ENCODE data around the gene TPH2. TPM values are rescaled to one million over a fixed set of nuclear protein-coding genes. Genes with fewer than 3 reads are reported as not detected.

Gene TPH2
- not detected for total RNA-seq

- Histone ChIP-seq H3K4me3 (no peak within 1 kb of the TSS), H3K27ac (no peak within 1 kb of the TSS), H3K36me3 (no peaks in the 10 kb centered on the region), H3K27me3 (peaks cover 0 to 65% (median 2%) of the 10 kb centered on the region in 4 donors), H3K9me3 (no peaks in the 10 kb centered on the region), H3K4me1 (no peaks in the 10 kb centered on the region)
- TF ChIP-seq POLR2A (IDR thresholded peaks at IDR 0.05) (no peak), CTCF (IDR thresholded peaks at IDR 0.05) (peak in 2 of 6 experiments; percentile 17 to 44)
- no peak for DNase-seq
- WGBS, 2 donors, result 17 to 20% methylated on average over 12 to 15 of the region's 16 CpGs
- intact Hi-C loops (cut with DNase I), result no loop called here
Measured at GRCh38 chr12:71938728-71939385, at the start of gene TPH2. Gene TPH2 (plus strand): TSS chr12:71938845. CDS start chr12:71938987, 142 bp downstream.

DNA sequence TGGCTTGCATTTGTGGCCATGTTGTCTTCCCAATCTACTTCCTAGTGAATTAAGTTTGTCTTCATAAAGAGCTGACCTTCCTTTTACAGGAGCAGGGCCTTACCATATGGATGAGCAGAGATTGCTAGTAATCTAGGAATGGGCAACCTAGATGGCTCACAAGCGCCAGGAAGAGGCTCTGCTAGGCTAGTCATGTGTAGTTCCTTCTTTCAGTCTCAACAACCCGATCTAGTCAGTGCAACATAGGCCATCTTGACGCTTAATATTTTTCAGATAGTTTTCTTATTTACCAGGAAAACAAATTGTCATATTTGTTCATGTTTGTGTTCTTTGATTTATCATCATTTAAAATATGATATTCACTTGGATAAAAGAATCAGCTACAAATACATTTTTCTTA is 48.2 kb upstream of the TPH2 start:
- no peaks in the 10 kb centered on the region for H3K27me3 ChIP-seq
- H3K4me3 ChIP-seq, result no peak overlapping the region
- H3K36me3 ChIP-seq, result peaks cover 0 to 44% (median 0%) of the 10 kb centered on the region in 3 donors
- no peaks in the 10 kb centered on the region for H3K4me1 ChIP-seq
- no peaks in the 10 kb centered on the region for H3K9me3 ChIP-seq
- TF ChIP-seq POLR2A (IDR thresholded peaks at IDR 0.05) (no peak), CTCF (IDR thresholded peaks at IDR 0.05) (no peak)
- H3K27ac ChIP-seq, result no peak overlapping the region
- 95 to 96% methylated on average over 3 of the region's 3 CpGs for WGBS, 2 donors
- no peak for DNase-seq
- intact Hi-C loops (cut with DNase I), result no loop called here

DNA sequence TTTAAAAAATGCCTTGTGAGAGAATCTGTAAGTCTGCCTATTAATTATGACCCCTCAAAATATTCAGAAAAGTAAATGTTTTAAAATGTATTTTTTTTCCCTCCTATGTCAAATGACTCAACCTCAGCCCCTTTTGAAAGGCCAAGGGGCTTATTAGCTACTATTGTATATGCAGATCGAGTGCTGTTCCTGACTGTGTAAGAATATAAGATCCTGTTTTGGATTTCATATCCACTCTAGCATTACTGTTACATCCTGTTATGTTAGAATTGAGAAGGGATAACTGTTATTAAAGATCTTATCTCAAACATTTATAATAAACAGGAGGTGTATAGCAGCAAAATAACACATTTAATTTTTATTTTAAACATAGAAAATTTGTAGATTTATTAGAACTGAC is 46.6 kb upstream of the TPH2 start:
- Histone ChIP-seq H3K27me3 (no peaks in the 10 kb centered on the region), H3K4me3 (no peak overlapping the region), H3K9me3 (no peaks in the 10 kb centered on the region), H3K36me3 (peaks cover 0 to 50% (median 0%) of the 10 kb centered on the region in 3 donors), H3K4me1 (no peaks in the 10 kb centered on the region), H3K27ac (no peak overlapping the region)
- WGBS, 2 donors, result 76 to 83% methylated on average over 1 of the region's 1 CpG
- no peak for DNase-seq
- no peak for TF ChIP-seq POLR2A (IDR thresholded peaks at IDR 0.05)
- no peak for TF ChIP-seq CTCF (IDR thresholded peaks at IDR 0.05)
- intact Hi-C loops (cut with DNase I), result no loop called here

DNA sequence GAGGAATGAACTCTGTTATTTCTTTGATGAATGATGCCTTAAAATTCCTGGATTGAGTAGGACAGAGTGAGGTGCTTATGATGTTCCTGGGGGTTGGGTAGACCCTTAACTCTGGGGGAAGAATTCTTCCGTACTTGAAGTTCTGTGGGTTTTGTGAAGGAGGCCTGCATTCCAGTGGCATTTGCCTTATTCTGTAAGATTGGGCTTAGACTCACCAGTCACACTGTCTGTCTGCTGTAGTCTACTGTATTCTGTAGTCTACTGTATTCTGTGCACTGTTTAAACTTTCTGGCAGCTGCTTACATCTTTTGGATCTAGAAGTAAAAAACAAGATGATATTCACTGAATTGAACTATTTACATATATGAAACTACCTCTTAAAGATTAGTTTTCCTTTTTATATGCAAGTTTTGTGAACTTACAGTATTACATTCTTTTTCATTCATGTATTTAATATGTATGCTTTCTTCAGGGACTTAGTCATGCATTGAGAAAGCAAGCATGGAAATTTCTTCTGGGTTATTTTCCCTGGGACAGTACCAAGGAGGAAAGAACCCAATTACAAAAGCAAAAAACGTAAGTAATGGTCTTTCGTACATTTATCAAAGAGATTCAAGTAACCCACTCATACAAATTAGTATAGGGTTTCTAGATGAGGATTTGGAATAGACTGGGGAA is 42.3 kb upstream of the TPH2 start:
- DNase-seq, result no peak
- H3K36me3 ChIP-seq, result peaks cover 0 to 73% (median 9%) of the 10 kb centered on the region in 3 donors
- H3K27ac ChIP-seq, result no peak overlapping the region
- intact Hi-C loops (cut with DNase I), result no loop called here
- no peaks in the 10 kb centered on the region for H3K27me3 ChIP-seq
- H3K4me3 ChIP-seq, result no peak overlapping the region
- TF ChIP-seq CTCF (IDR thresholded peaks at IDR 0.05) (no peak), POLR2A (IDR thresholded peaks at IDR 0.05) (no peak)
- 88 to 90% methylated on average over 3 of the region's 3 CpGs for WGBS, 2 donors
- H3K9me3 ChIP-seq, result no peaks in the 10 kb centered on the region
- no peaks in the 10 kb centered on the region for H3K4me1 ChIP-seq

GRCh38 chr12:71900091-71900490 is 38.6 kb upstream of the TPH2 start:
- H3K4me1 ChIP-seq, result no peaks in the 10 kb centered on the region

More at GRCh38 chr12:71900091-71900490, 38.6 kb upstream of the TPH2 start:
- H3K4me3 ChIP-seq, result no peak overlapping the region
- intact Hi-C loops (cut with DNase I), result no loop called here
- DNase-seq, result no peak
- no peaks in the 10 kb centered on the region for H3K9me3 ChIP-seq
- no peak for TF ChIP-seq CTCF (IDR thresholded peaks at IDR 0.05)
- no peak for TF ChIP-seq POLR2A (IDR thresholded peaks at IDR 0.05)
- H3K27me3 ChIP-seq, result no peaks in the 10 kb centered on the region
- H3K36me3 ChIP-seq, result peaks cover 0 to 87% (median 12%) of the 10 kb centered on the region in 3 donors
- 94 to 100% methylated on average over 2 of the region's 2 CpGs for WGBS, 2 donors
- no peak overlapping the region for H3K27ac ChIP-seq

Data from esophagus squamous epithelium (tissue), 5 donors.